SH-SY5Y (cell line): ENCODE measurements around the gene SCYL2.

Experiments
- GATA2 ChIP-seq: IDR thresholded peaks from 2 replicates; pipeline ENCODE4 v1.6.1; 2011; ENCODE audit warnings: mild to moderate bottlenecking, low read depth, low read length
- GATA3 ChIP-seq: IDR thresholded peaks from 2 replicates; pipeline ENCODE4 v1.6.1; 2011; ENCODE audit warnings: low read depth, mild to moderate bottlenecking, low read length, moderate library complexity

DNA sequence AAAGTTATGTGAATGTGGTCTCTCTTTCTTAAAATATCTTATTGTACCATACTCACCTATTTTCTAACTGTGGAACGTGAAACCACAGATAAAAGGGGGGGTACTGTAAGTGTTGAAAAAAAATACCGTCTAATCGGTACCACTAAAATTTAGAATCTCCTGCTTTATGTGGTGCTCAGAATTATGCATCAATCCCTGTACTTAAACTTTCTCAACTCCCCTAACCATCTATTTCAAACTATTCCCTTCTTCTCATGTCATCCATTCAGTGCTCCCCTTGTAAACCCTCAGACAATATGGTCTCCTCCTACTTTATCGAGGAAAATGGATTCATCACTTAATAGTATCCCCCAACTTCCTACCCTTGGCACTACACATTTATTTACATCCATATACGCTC, 23.8 kb upstream of the SCYL2 start:
- no peak for TF ChIP-seq GATA3
- TF ChIP-seq GATA2 = no peak
